GM10248 (cell line): ENCODE measurements around the gene DCUN1D2.

Source experiments
- CTCF ChIA-PET: fragments of 300-600 bp; sonication (Branson Sonifier 250); formaldehyde crosslinking; extraction: SDS; loops from one replicate; lab custom pipeline; 2021; ENCODE audit warnings: antibody characterized with exemption; lab: Yijun Ruan, JAX
- POLR2A ChIA-PET: fragments of 350-650 bp; sonication (Branson Sonifier 250); formaldehyde crosslinking; extraction: SDS; loops from one replicate; lab custom pipeline; 2020; ENCODE audit warnings: antibody characterized with exemption; lab: Yijun Ruan, JAX
- DNase-seq: peaks from one replicate; pipeline ENCODE4 v3.0.0; 2012; ENCODE audit errors: extremely low spot score
- TF ChIP-seq, protein P1 (sequence below): IDR thresholded peaks from 2 replicates; pipeline ENCODE4 v1.5.1; 2012; ENCODE audit warnings: mild to moderate bottlenecking, low read depth; ENCODE audit errors: extremely low read depth, missing control alignments, control extremely low read depth

DCUN1D2 gene

GRCh38 chr13:113520571-113520970 is 30.1 kb upstream of the DCUN1D2 start:
- TF ChIP-seq, protein P1, sequence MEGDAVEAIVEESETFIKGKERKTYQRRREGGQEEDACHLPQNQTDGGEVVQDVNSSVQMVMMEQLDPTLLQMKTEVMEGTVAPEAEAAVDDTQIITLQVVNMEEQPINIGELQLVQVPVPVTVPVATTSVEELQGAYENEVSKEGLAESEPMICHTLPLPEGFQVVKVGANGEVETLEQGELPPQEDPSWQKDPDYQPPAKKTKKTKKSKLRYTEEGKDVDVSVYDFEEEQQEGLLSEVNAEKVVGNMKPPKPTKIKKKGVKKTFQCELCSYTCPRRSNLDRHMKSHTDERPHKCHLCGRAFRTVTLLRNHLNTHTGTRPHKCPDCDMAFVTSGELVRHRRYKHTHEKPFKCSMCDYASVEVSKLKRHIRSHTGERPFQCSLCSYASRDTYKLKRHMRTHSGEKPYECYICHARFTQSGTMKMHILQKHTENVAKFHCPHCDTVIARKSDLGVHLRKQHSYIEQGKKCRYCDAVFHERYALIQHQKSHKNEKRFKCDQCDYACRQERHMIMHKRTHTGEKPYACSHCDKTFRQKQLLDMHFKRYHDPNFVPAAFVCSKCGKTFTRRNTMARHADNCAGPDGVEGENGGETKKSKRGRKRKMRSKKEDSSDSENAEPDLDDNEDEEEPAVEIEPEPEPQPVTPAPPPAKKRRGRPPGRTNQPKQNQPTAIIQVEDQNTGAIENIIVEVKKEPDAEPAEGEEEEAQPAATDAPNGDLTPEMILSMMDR, result no peak
- CTCF ChIA-PET, result no interaction called here
- no peak for DNase-seq
- POLR2A ChIA-PET, result no interaction called here

- TF ChIP-seq, protein P1, result no peak
- ChIA-PET POLR2A (no interaction called here), CTCF (no interaction called here)
- DNase-seq, result no peak
Measured at GRCh38 chr13:113519556-113519955, 29.0 kb upstream of the DCUN1D2 start.

DNA sequence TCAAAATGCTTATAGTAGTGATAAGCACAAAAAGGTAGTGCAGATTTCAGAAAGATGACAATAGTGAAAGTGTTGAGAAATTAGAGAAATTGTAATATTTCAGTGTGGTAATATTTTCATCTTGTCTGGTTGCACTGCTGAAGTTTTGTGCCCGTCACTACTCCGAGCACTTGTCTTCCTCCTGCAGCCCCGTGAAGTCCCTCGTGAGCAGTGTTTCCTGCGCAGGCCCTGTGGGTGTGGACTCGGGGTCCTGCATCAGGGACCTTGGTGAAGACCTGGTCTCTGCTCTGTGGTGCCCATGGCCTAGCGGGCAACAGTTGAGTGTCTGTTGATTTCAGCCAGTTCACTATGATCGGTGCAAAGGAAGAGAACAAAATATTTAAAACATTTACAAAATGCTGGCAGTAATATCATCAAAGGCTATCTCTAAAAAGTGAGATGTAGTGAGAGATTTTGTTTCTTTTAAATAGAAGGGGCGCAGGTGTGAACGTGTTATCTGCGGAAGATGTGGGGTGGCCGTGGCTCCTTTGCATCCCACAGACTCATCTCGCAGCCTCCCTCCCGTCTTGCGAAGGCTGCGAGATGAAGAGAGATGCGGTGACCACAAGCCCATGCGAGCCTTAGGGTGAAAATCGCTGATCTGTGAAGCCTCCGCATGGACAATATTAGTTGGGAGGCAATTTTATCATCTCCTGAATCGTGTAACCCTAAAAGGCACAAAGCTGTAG is 27.7 kb upstream of the DCUN1D2 start:
- no peak for DNase-seq
- TF ChIP-seq, protein P1, result no peak
- ChIA-PET CTCF (no interaction called here), POLR2A (no interaction called here)

DNA sequence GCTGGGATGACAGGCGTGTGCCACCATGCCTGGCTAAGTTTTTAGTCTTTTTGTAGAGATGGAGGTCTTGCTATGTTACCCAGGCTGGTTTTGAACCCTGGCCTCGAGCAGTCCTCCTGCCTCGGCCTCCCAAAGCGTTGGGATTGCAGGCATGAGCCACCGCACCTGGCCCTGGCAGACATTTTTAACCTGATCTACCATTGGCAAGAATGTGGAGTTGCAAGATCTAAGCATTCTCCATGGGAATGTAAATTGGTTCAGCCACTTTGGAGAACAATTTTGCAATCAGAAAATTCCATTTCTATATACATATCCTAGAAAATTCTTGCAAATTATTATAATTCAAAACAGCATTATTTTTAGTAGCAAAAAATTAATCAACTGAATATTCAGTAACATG is 24.3 kb upstream of the DCUN1D2 start:
- ChIA-PET POLR2A (no interaction called here), CTCF (interaction anchor here (1.4 to 1.5 kb wide), 2 partner anchors 11 kb away, joined by 3 to 4 read pairs; no protein-coding TSS in a partner anchor)
- DNase-seq, result no peak
- TF ChIP-seq, protein P1, result no peak

GRCh38 chr13:113513761-113514160 is 23.2 kb upstream of the DCUN1D2 start:
- TF ChIP-seq, protein P1, result no peak
- DNase-seq, result no peak
- ChIA-PET POLR2A (no interaction called here), CTCF (interaction anchor here (0.9 to 1.4 kb wide), 2 partner anchors 10 to 12 kb away, joined by 3 to 4 read pairs; no protein-coding TSS in a partner anchor)

DNA sequence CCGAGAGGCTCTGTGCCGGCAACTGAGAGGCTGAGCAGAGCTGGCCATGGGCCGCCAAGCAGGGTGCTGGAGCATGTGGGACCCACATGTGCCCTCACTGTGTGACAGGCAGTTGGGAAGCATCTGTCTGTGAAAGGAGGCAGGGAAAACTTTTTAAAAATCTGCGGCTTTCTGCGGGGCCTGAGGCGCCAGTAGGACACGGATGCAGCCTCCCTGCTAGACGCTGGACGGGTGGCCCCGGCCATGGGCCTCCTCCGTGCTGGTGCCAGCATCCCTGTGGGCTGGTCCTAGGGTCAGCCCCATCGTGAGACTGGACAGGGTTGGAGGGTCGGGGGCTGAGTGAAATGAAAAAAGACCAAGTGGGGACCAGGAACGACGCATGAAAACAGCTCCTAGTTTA is 20.9 kb upstream of the DCUN1D2 start:
- no peak for DNase-seq
- POLR2A ChIA-PET, result no interaction called here
- CTCF ChIA-PET, result no interaction called here

More for the DNA sequence above, 20.9 kb upstream of the DCUN1D2 start:
- TF ChIP-seq, protein P1, result no peak
